DND-41 (cell line): ENCODE measurements around the gene ACTR1A.

Experiments used
- ATAC-seq: fragments of 200-7000 bp; cut with Tn5 transposase; 3 replicates; pipeline ENCODE4 v1.9.1; 2021; ENCODE audit warnings: low read depth; ENCODE audit not compliant: insufficient read depth
- DNase-seq: peaks from one replicate; pipeline ENCODE4 v3.0.0-alpha.2; 2020
- H2AFZ ChIP-seq: 2 replicates; pipeline ENCODE4 v1.6.0; 2012; ENCODE audit warnings: low read depth, low read length
- H3K27ac ChIP-seq: 2 replicates; pipeline ENCODE4 v1.5.1; 2012; ENCODE audit warnings: low read length, inconsistent platforms
- H3K27me3 ChIP-seq: fragments of 200-600 bp; sonication (generic); 2 replicates; pipeline ENCODE4 v1.6.0; 2012; ENCODE audit warnings: low read length, mild to moderate bottlenecking, inconsistent platforms; ENCODE audit not compliant: insufficient read depth, poor library complexity
- H3K36me3 ChIP-seq: 2 replicates; pipeline ENCODE4 v1.5.1; 2012; ENCODE audit warnings: low read length, inconsistent platforms; ENCODE audit not compliant: insufficient read depth
- H3K4me1 ChIP-seq: 2 replicates; pipeline ENCODE4 v1.5.1; 2012; ENCODE audit warnings: mild to moderate bottlenecking, low read length; ENCODE audit not compliant: insufficient read depth
- H3K4me2 ChIP-seq: 2 replicates; pipeline ENCODE4 v1.6.0; 2012; ENCODE audit warnings: mild to moderate bottlenecking, moderate library complexity, low read length, inconsistent platforms; ENCODE audit not compliant: insufficient read depth
- H3K4me3 ChIP-seq, 2 experiments: fragments of 200-600 bp in 1 of 2; shearing (Covaris generic) in 1 of 2; 2 replicates each; pipeline ENCODE4 v1.5.1; 2012 to 2016; ENCODE audit warnings: inconsistent platforms in 2 of 2, low read length in 2 of 2, mild to moderate bottlenecking in 2 of 2, low read depth in 1 of 2, moderate library complexity in 1 of 2
- H3K79me2 ChIP-seq: 2 replicates; pipeline ENCODE4 v1.6.0; 2012; ENCODE audit warnings: low read length, inconsistent platforms; ENCODE audit not compliant: insufficient read depth
- H3K9ac ChIP-seq: 2 replicates; pipeline ENCODE4 v1.6.0; 2012; ENCODE audit warnings: low read depth, mild to moderate bottlenecking, inconsistent platforms, low read length, moderate library complexity
- H3K9me3 ChIP-seq: 2 replicates; pipeline ENCODE4 v1.5.1; 2012; ENCODE audit warnings: low read length, moderate library complexity, mild to moderate bottlenecking, inconsistent platforms; ENCODE audit not compliant: insufficient read depth, severe bottlenecking
- H4K20me1 ChIP-seq: 2 replicates; pipeline ENCODE4 v1.6.0; 2012; ENCODE audit warnings: low read length; ENCODE audit not compliant: insufficient read depth
- CTCF ChIP-seq: IDR thresholded peaks from 2 replicates; pipeline ENCODE4 v1.5.1; 2012; ENCODE audit warnings: borderline replicate concordance, low read length, moderate library complexity, mild to moderate bottlenecking; ENCODE audit not compliant: poor library complexity, severe bottlenecking; ENCODE audit errors: extremely low read depth
- EZH2 ChIP-seq: IDR thresholded peaks from 3 replicates; pipeline ENCODE4 v1.6.1; 2012; ENCODE audit warnings: borderline replicate concordance, low read depth, mild to moderate bottlenecking, moderate library complexity, low read length, inconsistent platforms; ENCODE audit not compliant: severe bottlenecking

ACTR1A gene

GRCh38 chr10:102429468-102429867 lies 73.0 kb downstream of the ACTR1A start:
- Histone ChIP-seq H3K27ac (no peak overlapping the region), H3K9me3 (no peaks in the 10 kb centered on the region), H2AFZ (no peak overlapping the region), H3K27me3 (no peaks in the 10 kb centered on the region), H4K20me1 (peaks cover 3% of the 10 kb centered on the region; the same call in 1 of the 2 replicates), H3K36me3 (peaks cover 13% of the 10 kb centered on the region), H3K4me1 (peaks cover 30% of the 10 kb centered on the region), H3K79me2 (peaks cover 23% of the 10 kb centered on the region), H3K4me2 (no peak overlapping the region), H3K4me3 (no peak overlapping the region), H3K9ac (no peak overlapping the region)
- no peak for TF ChIP-seq CTCF
- TF ChIP-seq EZH2: no peak
- ATAC-seq: no peak
- DNase-seq: no peak
